Measurements from ENCODE around the gene XIAP. TPM values are rescaled to one million over a fixed set of nuclear protein-coding genes. Genes with fewer than 3 reads are reported as not detected.

Gene XIAP
- total RNA-seq, 6 donors from 2014 or later, result 28.3 to 64.2 (median 46.8) TPM

DNA sequence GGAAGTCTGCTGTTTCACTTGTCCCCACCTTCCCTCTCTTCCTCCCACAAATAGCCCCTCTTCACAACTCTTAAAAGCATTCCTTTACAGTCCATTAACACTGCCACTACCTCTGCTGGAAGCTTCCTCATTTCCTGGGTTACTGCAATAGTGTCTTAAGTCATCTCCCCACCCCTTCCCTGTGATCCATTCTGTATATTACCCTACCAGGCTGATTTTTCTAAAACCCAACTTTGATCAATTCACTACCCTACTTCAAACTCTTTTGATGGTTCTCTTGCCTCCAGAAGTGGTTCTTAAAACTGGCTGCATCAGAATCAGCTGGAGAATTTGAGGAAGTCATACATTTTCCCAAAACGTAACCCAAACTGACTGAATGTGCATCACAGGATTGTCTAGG lies 8.8 kb upstream of the XIAP start:
- no peaks in the 10 kb centered on the region for H3K4me1 ChIP-seq
- H3K4me3 ChIP-seq, result no peak overlapping the region
- no peaks in the 10 kb centered on the region for H3K36me3 ChIP-seq
- no peaks in the 10 kb centered on the region for H3K27me3 ChIP-seq
- ATAC-seq (ENCODE audit: low FRiP score in 2 of 2), result no peak
- no peak for DNase-seq
- H3K9me3 ChIP-seq, result no peaks in the 10 kb centered on the region
- TF ChIP-seq POLR2A (IDR thresholded peaks at IDR 0.05) (no peak), EP300 (IDR thresholded peaks at IDR 0.05) (no peak), POLR2AphosphoS5 (IDR thresholded peaks at IDR 0.05) (no peak)
- TF ChIP-seq, protein P1, sequence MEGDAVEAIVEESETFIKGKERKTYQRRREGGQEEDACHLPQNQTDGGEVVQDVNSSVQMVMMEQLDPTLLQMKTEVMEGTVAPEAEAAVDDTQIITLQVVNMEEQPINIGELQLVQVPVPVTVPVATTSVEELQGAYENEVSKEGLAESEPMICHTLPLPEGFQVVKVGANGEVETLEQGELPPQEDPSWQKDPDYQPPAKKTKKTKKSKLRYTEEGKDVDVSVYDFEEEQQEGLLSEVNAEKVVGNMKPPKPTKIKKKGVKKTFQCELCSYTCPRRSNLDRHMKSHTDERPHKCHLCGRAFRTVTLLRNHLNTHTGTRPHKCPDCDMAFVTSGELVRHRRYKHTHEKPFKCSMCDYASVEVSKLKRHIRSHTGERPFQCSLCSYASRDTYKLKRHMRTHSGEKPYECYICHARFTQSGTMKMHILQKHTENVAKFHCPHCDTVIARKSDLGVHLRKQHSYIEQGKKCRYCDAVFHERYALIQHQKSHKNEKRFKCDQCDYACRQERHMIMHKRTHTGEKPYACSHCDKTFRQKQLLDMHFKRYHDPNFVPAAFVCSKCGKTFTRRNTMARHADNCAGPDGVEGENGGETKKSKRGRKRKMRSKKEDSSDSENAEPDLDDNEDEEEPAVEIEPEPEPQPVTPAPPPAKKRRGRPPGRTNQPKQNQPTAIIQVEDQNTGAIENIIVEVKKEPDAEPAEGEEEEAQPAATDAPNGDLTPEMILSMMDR (IDR thresholded peaks at IDR 0.05), result no peak
- WGBS, 2 donors, result 60 to 85% methylated on average over 1 of the region's 1 CpG
- no peak overlapping the region for H3K27ac ChIP-seq

- WGBS, 2 donors, result 88 to 92% methylated on average over 2 of the region's 2 CpGs
Measured at GRCh38 chrX:123854329-123854728, 5.5 kb upstream of the XIAP start.

DNA sequence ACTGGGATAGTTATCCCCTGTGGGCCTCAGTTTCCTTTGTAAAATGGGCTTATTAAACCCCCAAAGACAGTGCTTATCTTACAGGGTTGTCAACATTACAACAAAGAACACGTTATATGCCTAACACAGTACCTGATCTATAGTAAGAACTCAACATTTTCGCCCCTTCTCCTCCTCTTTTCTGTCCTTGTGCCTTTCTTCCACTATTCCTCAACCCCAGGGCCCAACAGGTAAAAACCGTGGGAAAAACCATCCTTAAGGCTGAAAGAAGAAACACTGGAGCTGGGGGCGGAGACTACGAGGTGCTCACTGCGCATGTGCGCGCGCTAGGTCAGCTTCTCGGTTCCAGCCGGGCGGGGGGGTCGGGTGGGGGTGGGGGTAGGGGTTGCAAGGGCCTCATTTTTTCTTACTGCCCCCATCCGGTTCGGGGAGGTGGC lies 426 bp upstream of the XIAP start:
- H3K27ac ChIP-seq, result peak overlapping the region; percentile 93 to 99 (median 96)
- ATAC-seq (ENCODE audit: low FRiP score in 2 of 2), result peak; percentile 70 to 85
- peak overlapping the region; percentile 32 to 64 (median 58) for H3K4me3 ChIP-seq
- no peaks in the 10 kb centered on the region for H3K36me3 ChIP-seq
- H3K27me3 ChIP-seq, result no peaks in the 10 kb centered on the region
- no peaks in the 10 kb centered on the region for H3K9me3 ChIP-seq
- peak in 1 of 2 donors; percentile 68 for DNase-seq
- TF ChIP-seq POLR2AphosphoS5 (IDR thresholded peaks at IDR 0.05) (no peak), EP300 (IDR thresholded peaks at IDR 0.05) (no peak), POLR2A (IDR thresholded peaks at IDR 0.05) (no peak)
- TF ChIP-seq, protein P1 (IDR thresholded peaks at IDR 0.05), result no peak
- WGBS, 2 donors, result 0 to 21% methylated on average over 3 to 15 of the region's 15 CpGs
- H3K4me1 ChIP-seq, result peaks cover 0 to 12% (median 0%) of the 10 kb centered on the region in 4 donors

More at GRCh38 chrX:123854329-123854728, 5.5 kb upstream of the XIAP start:
- H3K36me3 ChIP-seq, result no peaks in the 10 kb centered on the region
- no peaks in the 10 kb centered on the region for H3K4me1 ChIP-seq
- no peak overlapping the region for H3K4me3 ChIP-seq
- TF ChIP-seq, protein P1 (IDR thresholded peaks at IDR 0.05), result no peak
- TF ChIP-seq POLR2AphosphoS5 (IDR thresholded peaks at IDR 0.05), result no peak
- TF ChIP-seq EP300 (IDR thresholded peaks at IDR 0.05), result no peak
- no peak for TF ChIP-seq POLR2A (IDR thresholded peaks at IDR 0.05)
- no peaks in the 10 kb centered on the region for H3K27me3 ChIP-seq
- DNase-seq, result no peak
- no peaks in the 10 kb centered on the region for H3K9me3 ChIP-seq
- no peak overlapping the region for H3K27ac ChIP-seq
- no peak for ATAC-seq (ENCODE audit: low FRiP score in 2 of 2)

- DNase-seq (no peak), ATAC-seq (ENCODE audit: low FRiP score in 2 of 2) (no peak)
- H3K4me1 ChIP-seq, result peaks cover 0 to 12% (median 0%) of the 10 kb centered on the region in 4 donors
- H3K4me3 ChIP-seq, result peak overlapping the region; percentile 29 to 64 (median 58)
- H3K27ac ChIP-seq, result peak overlapping the region; percentile 93 to 99 (median 96)
- WGBS, 2 donors, result 0 to 30% methylated on average over 4 of the region's 4 CpGs
- TF ChIP-seq, protein P1 (IDR thresholded peaks at IDR 0.05), result no peak
- TF ChIP-seq EP300 (IDR thresholded peaks at IDR 0.05), result no peak
- no peak for TF ChIP-seq POLR2A (IDR thresholded peaks at IDR 0.05)
- no peak for TF ChIP-seq POLR2AphosphoS5 (IDR thresholded peaks at IDR 0.05)
- no peaks in the 10 kb centered on the region for H3K9me3 ChIP-seq
- no peaks in the 10 kb centered on the region for H3K27me3 ChIP-seq
- H3K36me3 ChIP-seq, result no peaks in the 10 kb centered on the region
Measured at GRCh38 chrX:123860983-123861382, 1.1 kb downstream of the XIAP start.

DNA sequence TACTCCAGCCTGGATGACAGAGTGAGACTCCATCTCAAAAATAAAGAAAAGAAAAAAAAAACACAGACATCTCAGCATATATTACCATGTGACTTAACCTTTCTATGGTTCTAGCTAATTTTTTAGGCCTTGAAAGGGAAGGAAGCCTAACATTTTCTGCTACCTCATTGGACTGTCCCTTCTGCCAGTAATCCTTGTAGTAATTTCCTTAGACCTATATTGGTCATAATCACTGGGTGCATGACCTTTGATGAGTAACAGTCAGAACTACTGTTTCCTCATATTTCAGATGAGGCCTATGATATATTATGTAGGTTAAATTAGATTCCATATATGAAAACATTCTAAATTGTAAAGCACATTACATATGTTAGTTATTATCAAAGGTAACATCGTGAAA lies 9.6 kb downstream of the XIAP start:
- TF ChIP-seq POLR2AphosphoS5 (IDR thresholded peaks at IDR 0.05), result no peak
- no peak for TF ChIP-seq EP300 (IDR thresholded peaks at IDR 0.05)
- no peak for TF ChIP-seq POLR2A (IDR thresholded peaks at IDR 0.05)
- TF ChIP-seq, protein P1 (IDR thresholded peaks at IDR 0.05), result no peak
- H3K27ac ChIP-seq, result peak overlapping the region in 1 of 4 donors; percentile 16
- H3K27me3 ChIP-seq, result no peaks in the 10 kb centered on the region
- H3K4me1 ChIP-seq, result peaks cover 0 to 12% (median 0%) of the 10 kb centered on the region in 4 donors
- H3K36me3 ChIP-seq, result no peaks in the 10 kb centered on the region
- no peaks in the 10 kb centered on the region for H3K9me3 ChIP-seq
- H3K4me3 ChIP-seq, result no peak overlapping the region
- DNase-seq, result no peak
- WGBS, 2 donors, result 73 to 89% methylated on average over 1 of the region's 1 CpG
- peak in 1 of 2 donors; percentile 34 for ATAC-seq (ENCODE audit: low FRiP score in 2 of 2)

All from upper lobe of left lung (tissue), 6 donors.